A673 (cell line): Measurements from ENCODE around the gene SIK3. TPM values are rescaled to one million over a fixed set of nuclear protein-coding genes. Genes with fewer than 3 reads are reported as not detected.

Experiments used
- BruUV-seq: library from RNA; stranded (reverse); fragments of 400-500 nt; replicated peaks from 2 replicates; lab custom pipeline; 2021; lab: Mats Ljungman, UMichigan
- CTCF ChIA-PET: fragments of 300-600 bp; sonication (Branson Sonifier 250); formaldehyde crosslinking; loops from one replicate; lab custom pipeline; 2022; ENCODE audit warnings: antibody characterized with exemption; lab: Charles Lee
- POLR2A ChIA-PET: fragments of 300-600 bp; sonication (Branson Sonifier 250); formaldehyde crosslinking; loops from one replicate; lab custom pipeline; 2022; ENCODE audit warnings: antibody characterized with exemption; ENCODE audit not compliant: low non-redundant PET; lab: Charles Lee
- DNase-seq: peaks from one replicate; pipeline ENCODE4 v3.0.0-alpha.2; 2015; ENCODE audit warnings: low spot score
- H3K27ac ChIP-seq: fragments of 200-600 bp; sonication (generic); 2 replicates; pipeline ENCODE4 v1.5.1; 2016; ENCODE audit warnings: mixed run types, low read depth, mild to moderate bottlenecking, mixed read lengths, antibody characterized with exemption, low read length; ENCODE audit not compliant: poor library complexity, severe bottlenecking
- H3K27me3 ChIP-seq: fragments of 200-600 bp; sonication (generic); replicated peaks from 2 replicates; pipeline ENCODE4 v1.6.1; 2017; ENCODE audit warnings: mixed run types, low read depth, mild to moderate bottlenecking, mixed read lengths, antibody characterized with exemption, low read length; ENCODE audit not compliant: insufficient read depth, poor library complexity
- H3K36me3 ChIP-seq: fragments of 200-600 bp; sonication (generic); 2 replicates; pipeline ENCODE4 v1.6.1; 2016; ENCODE audit warnings: mixed run types, mild to moderate bottlenecking, mixed read lengths, antibody characterized with exemption, low read length; ENCODE audit not compliant: insufficient read depth, poor library complexity, severe bottlenecking
- H3K4me1 ChIP-seq: fragments of 200-600 bp; sonication (generic); 2 replicates; pipeline ENCODE4 v1.6.1; 2017; ENCODE audit warnings: mixed run types, mild to moderate bottlenecking, mixed read lengths, antibody characterized with exemption, low read length; ENCODE audit not compliant: insufficient read depth, poor library complexity, severe bottlenecking
- H3K4me3 ChIP-seq: fragments of 200-600 bp; sonication (generic); 2 replicates; pipeline ENCODE4 v1.5.1; 2016; ENCODE audit warnings: low read depth, mixed run types, mild to moderate bottlenecking, mixed read lengths, low read length; ENCODE audit not compliant: poor library complexity, severe bottlenecking
- H3K9me3 ChIP-seq: fragments of 200-600 bp; sonication (generic); 2 replicates; pipeline ENCODE4 v1.6.1; 2016; ENCODE audit warnings: mixed run types, low read depth, mild to moderate bottlenecking, mixed read lengths, antibody characterized with exemption, low read length; ENCODE audit not compliant: poor library complexity, severe bottlenecking
- CTCF ChIP-seq: fragments of 300-800, 200-600 bp; sonication (generic); conservative IDR thresholded peaks from 2 replicates; pipeline ENCODE4 v1.5.1; 2017; ENCODE audit warnings: low read depth, mild to moderate bottlenecking, antibody characterized with exemption, low read length, moderate library complexity, mixed read lengths
- EZH2 ChIP-seq: fragments of 200-600 bp; sonication (generic); IDR thresholded peaks from 2 replicates; pipeline ENCODE4 v1.6.1; 2017; ENCODE audit warnings: borderline replicate concordance, low read depth, mild to moderate bottlenecking, mixed read lengths, antibody characterized with exemption, low read length; ENCODE audit not compliant: poor library complexity, severe bottlenecking
- intact Hi-C: fragments of 100-400 bp; cut with micrococcal nuclease; formaldehyde crosslinking; loops from one replicate; pipeline ENCODE4 v1.10.0; 2022; ENCODE audit not compliant: unreplicated experiment
- total RNA-seq: library from RNA; stranded (reverse); gene quantifications from 2 replicates; pipeline ENCODE4 v1.2.3, GENCODE V29; 2021

SIK3 gene
- total RNA-seq, 1 experiment from 2014 or later = 81.7 TPM

DNA sequence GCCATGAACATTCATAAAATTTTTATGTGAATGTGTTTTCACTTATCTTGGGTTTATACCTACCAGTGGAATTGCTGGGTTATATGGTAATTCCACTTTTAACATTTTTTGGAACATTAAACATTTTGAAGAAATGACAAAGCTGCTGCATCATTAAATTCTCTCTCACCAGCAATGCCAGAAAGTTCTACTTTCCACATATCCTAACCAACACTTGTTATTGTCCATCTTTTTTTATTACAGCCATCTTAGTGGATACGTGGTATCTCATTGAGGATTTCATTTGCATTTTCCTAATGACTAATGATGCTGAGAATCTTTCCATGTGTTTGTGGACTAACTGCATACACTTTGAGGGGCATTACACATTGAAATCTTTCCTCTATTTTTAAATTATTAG is 122.6 kb downstream of the SIK3 start:
- Histone ChIP-seq H3K4me1 (peaks cover 28% of the 10 kb centered on the region), H3K27ac (no peak overlapping the region), H3K4me3 (no peak overlapping the region), H3K27me3 (no peaks in the 10 kb centered on the region), H3K9me3 (no peaks in the 10 kb centered on the region), H3K36me3 (no peaks in the 10 kb centered on the region)
- DNase-seq = no peak
- BruUV-seq = no TSS peak
- intact Hi-C loops = no loop called here
- TF ChIP-seq CTCF (no peak), EZH2 (no peak)
- POLR2A ChIA-PET = no interaction called here
- CTCF ChIA-PET = no interaction called here

DNA sequence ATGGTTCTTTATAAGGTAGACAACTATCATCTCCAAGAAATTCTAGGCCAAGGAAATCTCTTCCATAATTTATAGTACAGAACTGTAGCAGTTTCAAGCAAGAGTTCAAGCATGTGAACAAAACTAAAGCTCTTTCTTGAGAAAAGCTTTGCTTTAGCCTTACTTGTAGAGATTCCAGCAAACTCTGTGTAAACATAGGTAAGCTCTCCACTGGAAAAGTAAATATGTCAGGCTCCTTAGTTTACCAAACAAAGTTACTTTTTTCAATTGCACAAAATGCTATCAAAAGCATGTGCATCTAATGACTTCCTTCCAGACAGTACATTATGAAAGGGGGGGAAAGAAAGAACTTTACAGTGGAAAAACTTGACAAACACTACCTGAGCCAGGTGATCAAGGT is 125.0 kb downstream of the SIK3 start:
- H3K27ac ChIP-seq = peak overlapping the region; percentile 25
- CTCF ChIA-PET = interaction anchor here (0.5 to 1.7 kb wide), 9 partner anchors 21 to 252 kb away, joined by 3 to 11 read pairs (median 4); partner anchors contain the start of gene SIK3
- POLR2A ChIA-PET = interaction anchor here (0.5 kb wide), 1 partner anchor 201 kb away, joined by 4 read pairs; no protein-coding TSS in a partner anchor

GRCh38 chr11:116972691-116973090 is 125.5 kb downstream of the SIK3 start:
- POLR2A ChIA-PET = interaction anchor here (0.5 to 0.7 kb wide), 3 partner anchors 10 to 202 kb away, joined by 3 to 4 read pairs (median 3); no protein-coding TSS in a partner anchor
- H3K4me3 ChIP-seq = no peak overlapping the region
- H3K27ac ChIP-seq = peak overlapping the region; percentile 25
- intact Hi-C loops = loop anchor here (5.0 kb wide), 1 partner anchor 125 kb away; the partner anchor contains the start of gene SIK3
- no peaks in the 10 kb centered on the region for H3K27me3 ChIP-seq
- H3K4me1 ChIP-seq = peaks cover 31% of the 10 kb centered on the region
- CTCF ChIA-PET = interaction anchor here (0.5 to 1.7 kb wide), 9 partner anchors 22 to 166 kb away, joined by 3 to 11 read pairs (median 4); partner anchors contain the start of gene SIK3
- H3K9me3 ChIP-seq = no peaks in the 10 kb centered on the region
- TF ChIP-seq CTCF = peak; percentile 67
- no peak for TF ChIP-seq EZH2
- BruUV-seq = no TSS peak
- DNase-seq = peak; percentile 95
- no peaks in the 10 kb centered on the region for H3K36me3 ChIP-seq

More for the DNA sequence above, 125.0 kb downstream of the SIK3 start:
- no peak for DNase-seq
- Histone ChIP-seq H3K4me1 (peaks cover 31% of the 10 kb centered on the region), H3K36me3 (no peaks in the 10 kb centered on the region), H3K4me3 (no peak overlapping the region), H3K27me3 (no peaks in the 10 kb centered on the region), H3K9me3 (no peaks in the 10 kb centered on the region)
- TF ChIP-seq CTCF (no peak), EZH2 (no peak)
- intact Hi-C loops = loop anchor here (5.0 kb wide), 1 partner anchor 124 kb away; the partner anchor contains the start of gene SIK3
- no TSS peak for BruUV-seq
